SW480 (cell line): ENCODE results near the gene SRRM2.
"Not testable (repeated sequence)": the region's sequence is repeated elsewhere in the genome, so short reads cannot be mapped to it uniquely, and the experiment has no call there.

ENCODE experiments used
- DNase-seq: peaks from one replicate; pipeline ENCODE4 v3.0.0-alpha.2; 2016; ENCODE audit warnings: low spot score

SRRM2 gene

DNA sequence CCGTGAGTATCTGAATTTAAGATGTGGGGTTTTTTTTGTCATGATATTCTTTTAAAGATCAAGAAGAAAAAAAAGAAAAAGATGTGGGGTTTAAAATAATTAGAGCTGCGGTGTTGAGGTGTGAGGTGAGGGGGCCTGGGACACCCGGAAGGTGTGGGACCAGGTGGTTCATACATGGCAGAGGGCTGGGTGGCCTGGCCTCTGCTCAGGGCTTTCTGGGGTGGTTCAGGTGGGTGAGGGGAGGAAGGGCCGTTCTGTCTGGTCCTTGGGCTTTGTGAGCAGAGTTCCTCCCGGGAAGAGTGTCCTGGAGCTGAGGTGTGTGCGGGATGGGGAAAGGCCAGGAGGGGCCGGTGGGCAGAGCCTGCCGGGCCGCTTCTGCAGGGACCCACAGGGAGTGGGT, 37.4 kb upstream of the SRRM2 start:
- DNase-seq, result no peak

GRCh38 chr16:2715519-2715918, 36.9 kb upstream of the SRRM2 start:
- DNase-seq, result no peak

DNA sequence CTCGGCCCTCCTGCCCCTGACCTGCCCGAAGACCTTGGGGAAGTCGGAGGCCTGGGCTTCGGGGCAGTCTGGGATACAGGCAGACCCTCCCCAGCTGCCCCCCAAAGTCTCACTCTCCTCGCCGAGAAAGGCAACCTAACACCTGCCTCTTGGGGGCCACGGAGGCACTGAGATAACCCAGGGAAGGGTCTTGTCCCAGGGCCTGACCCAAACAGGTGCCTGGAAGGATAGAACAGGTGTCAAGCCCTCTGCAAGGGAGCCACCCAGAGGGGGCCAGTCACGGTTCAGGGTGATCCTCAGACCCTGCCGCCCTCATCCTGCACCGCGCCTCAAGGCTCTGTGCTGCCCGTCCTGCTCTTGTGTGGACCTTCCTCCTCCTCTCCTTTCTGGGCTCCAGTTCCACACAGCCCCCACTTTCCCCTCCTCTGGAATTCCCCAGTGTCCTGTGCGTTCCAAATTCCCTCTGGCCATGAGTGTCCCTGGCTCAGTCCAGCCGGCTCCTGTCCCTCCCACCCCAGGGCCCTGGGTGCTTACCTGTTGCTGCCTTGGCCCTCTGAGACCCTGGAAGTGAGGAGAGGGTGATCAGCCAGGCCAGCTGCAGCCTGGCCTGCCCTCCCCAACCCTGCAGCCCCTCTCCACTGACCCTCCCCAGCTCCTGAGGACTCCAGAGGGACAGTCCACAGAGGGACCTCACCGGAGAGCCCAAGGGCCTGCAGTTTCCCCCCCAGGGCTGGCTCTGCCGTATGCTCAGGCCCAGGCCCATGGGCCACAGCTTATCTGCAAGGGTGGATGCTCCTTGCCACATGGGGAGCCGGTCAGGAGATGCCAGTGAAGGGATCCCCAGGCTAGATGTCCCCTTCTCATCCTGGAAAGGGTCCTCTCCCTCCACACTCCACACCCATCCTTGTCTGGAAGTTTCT, 36.2 kb upstream of the SRRM2 start:
- no peak for DNase-seq

DNA sequence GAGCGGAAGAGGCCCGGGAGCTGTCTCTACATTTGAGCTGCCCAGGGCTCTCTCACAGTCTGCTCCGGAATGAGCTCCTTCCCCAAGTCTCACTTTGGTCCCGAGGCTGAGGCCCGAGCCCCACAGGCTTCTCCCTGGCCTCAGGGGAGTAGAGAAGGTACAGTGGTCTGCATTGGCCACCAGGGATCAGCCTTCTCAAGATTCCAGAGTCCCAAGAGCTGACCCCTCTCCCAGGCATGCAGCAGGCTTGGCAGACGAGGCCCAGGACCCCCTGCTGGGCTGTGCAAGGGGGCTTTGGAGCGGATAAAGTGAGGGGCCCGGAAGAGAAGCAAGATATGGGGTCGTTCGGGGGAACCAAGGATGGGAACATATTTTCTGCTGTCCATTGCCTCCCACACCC, 35.5 kb upstream of the SRRM2 start:
- DNase-seq, result no peak

DNA sequence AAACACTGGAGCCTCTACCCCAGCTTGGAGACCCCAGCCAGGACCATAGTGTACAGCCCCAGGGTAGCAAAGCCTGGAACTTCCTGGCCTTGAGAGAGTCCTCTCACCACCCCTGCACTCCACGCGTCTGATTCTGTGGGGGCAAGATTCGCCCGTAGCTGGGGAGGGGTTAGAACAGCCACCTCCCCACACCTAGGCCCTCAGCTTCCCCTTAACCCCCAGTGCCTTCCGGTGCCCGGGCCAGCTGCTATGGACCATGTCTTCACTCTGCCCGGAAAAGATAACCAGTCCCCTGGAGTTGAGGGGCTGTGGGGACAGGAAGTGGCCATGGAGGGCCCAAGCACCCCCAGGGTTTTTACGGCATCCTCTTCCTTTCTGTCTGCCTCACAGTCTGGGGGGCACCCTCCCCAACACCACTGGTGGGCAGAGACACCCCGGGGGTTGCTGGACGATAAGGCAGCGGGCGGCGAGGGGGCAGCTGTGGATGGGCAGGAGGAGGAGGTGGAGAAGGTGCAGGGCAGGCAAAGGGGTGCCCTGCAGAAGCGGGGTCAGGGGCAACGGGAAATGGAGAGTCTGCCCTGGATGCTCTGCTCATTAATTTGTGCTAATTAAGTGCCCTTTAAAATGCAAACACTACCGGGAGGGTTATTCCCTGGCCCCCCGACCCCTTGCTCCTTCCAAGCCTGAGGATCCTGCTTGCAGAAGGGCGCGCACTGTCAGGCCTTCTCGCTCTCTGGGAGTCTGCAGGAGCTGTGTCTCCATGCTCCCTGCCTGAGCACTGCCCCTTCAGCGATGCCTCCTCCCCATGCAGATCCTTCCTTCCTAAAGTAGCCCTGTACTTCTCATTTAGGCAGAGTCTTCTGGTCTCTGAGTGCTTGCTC, 34.8 kb upstream of the SRRM2 start:
- DNase-seq, result no peak

DNA sequence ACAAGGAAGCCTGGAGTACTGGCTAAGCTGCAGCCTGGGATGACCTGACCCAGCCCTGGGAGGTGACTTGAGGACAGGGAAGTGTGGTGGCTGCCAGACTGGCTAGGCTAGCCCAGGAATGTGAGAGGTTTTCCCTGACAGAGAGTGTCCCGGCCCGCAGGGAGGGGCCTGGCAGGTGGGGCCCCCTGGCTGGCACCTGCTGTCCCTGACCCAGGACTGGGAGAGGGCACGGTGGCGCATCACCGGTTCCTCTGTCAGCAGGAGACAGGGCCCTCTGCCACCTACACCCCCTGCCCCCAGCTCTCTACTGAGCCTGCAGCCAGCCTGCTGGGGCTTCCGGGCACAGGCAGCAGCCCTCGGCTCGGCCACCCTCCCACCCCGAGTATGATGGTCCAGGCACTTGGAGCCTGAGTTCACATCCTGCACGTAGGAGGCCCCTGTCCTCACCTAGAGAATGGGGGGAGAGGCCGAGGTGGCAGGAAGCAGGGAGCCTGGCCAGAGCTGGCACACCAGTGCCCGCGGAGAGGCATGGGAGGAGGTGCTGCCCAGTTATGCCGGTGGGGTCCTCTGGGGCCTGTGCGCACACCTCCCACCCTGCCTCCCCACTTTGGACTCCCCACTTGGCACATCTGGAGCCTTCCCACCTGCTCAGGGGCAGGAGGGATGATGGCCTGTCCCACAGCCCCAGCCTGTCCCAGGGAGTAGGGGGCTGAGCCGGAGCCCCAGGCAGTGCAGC, 32.9 kb upstream of the SRRM2 start:
- no peak for DNase-seq

GRCh38 chr16:2720064-2720457, 32.4 kb upstream of the SRRM2 start, which contains the start of gene PRSS27:
Gene PRSS27, minus strand, starts transcription at chr16:2720224. Its CDS starts 64 bp downstream, at chr16:2720160.
- no peak for DNase-seq

GRCh38 chr16:2720719-2721633, 31.5 kb upstream of the SRRM2 start:
- DNase-seq, result peak; percentile 89

DNA sequence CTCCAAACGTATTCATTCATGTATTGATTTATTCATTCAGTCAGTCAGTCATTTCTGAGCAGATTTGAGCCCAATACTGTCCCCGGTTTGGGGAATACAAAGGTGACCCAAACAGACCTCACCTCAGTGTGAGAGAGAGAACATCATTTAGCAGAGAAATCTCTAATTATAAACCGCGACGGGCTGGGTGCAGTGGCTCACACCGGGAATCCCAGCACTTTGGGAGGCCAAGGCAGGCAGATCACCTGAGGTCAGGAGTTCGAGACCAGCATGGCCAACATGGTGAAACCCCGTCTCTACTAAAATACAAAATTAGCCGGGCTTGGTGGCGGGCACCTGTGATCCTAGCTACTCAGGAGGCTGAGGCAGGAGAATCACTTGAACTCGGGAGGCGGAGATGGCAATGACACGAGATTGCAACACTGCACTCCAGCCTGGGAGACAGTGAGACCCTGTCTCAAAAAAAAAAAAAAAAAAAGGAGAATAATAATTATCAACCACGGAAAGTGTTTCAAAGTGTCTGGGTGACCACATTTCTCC, 30.7 kb upstream of the SRRM2 start:
- DNase-seq, result not testable (repeated sequence)

- DNase-seq, result no peak
These were observed 28.3 kb upstream of the SRRM2 start for GRCh38 chr16:2724088-2724676.

DNA sequence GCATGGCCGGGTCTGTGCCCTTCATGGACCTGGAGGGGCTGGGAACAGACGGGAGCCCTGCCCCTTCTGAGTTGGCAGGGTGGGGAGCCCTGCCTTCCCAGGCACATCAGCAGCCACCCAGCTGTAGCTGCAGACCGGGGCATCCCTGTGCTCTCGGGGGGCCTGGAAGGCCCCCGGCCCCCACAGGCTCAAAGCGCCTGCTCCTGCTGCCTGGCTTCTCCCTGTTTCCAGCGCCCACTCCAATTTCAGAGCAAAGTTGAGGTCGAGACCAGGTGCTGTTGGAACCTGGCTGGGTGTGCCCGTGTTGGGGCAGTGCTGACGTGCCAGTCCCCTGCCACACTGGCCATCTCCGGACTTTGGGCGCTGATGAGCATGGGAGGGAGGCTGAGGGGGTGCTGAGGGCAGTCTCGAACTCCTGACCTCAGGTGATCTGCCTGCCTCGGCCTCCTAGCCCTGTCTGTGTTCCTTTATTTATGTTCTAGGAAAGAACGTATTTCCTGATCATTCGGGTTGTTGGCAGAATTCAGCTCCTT, 27.6 kb upstream of the SRRM2 start:
- DNase-seq, result no peak

- DNase-seq, result no peak
These were observed 25.5 kb upstream of the SRRM2 start for GRCh38 chr16:2726923-2727322.

GRCh38 chr16:2728034-2728433, 24.4 kb upstream of the SRRM2 start:
- no peak for DNase-seq

DNA sequence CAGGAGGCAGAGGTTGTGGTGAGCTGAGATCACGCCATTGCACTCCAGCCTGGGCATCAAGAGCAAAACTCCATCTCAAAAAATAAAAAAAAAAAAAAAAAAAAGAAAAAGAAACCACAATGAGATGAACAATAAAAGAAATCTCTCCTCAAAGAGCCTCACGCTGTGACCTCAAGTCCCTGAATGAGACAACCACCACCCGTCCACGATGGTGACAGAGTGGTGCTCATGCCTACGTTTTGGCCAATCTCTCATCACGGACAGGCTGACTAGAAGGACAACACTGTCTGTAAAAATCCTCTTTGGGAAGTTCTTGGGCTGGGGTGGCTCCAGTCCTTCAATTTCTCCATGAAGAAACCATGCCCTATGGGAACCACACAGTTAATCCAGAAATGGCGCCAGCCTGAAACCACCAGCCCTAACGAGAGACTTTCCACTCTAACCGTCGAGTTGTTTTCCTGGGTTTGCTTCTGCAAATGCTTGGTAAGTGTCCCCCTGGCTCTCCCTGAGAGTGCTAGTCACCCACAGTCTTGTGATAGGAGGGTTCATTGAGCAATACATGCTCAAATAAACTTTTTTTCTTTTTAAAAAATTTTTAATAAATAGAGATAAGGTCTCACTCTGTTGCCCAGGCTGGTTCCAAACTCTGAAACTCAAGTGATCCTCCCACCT, 17.5 kb upstream of the SRRM2 start:
- no peak for DNase-seq

DNA sequence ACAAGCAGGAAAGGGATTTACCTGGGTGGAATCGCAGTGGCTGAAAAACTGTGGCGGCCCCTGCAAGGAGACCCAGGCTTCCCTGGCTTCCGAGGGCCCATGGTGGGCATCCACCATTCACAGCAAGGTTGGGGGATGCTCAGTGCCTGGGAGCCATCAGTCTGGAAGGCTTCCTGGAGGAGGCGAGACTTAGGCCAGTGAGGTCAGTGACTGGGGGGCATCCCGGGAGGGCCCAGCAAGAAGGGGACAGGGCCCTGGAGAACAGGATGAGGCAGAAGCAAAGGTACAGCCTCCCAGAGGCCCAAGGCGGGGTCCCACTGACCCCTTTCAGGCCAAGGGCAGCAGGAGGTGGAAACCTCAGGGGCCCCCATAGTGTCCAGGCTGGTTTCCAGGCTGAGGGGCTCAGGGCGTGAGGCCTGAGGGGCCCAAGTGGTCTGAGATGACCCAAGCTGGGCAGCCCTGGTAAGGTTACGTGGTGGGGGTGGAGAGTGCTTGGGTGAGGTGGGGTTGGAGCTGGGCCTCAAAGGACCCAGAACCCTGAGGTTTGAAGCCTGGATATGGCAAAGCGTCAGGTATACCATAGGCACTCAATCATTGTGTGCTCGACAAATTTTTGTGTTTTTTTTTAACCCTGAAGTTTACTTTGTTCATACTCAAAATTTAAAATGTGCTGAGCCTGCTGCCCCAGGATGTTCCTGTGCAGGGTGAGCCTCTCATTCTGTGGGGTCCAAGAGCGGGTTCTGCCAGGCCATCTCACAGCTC, 15.8 kb upstream of the SRRM2 start:
- no peak for DNase-seq

GRCh38 chr16:2737238-2737605, 15.2 kb upstream of the SRRM2 start:
- DNase-seq, result no peak

- no peak for DNase-seq
These were observed 14.5 kb upstream of the SRRM2 start for GRCh38 chr16:2737895-2738418.

DNA sequence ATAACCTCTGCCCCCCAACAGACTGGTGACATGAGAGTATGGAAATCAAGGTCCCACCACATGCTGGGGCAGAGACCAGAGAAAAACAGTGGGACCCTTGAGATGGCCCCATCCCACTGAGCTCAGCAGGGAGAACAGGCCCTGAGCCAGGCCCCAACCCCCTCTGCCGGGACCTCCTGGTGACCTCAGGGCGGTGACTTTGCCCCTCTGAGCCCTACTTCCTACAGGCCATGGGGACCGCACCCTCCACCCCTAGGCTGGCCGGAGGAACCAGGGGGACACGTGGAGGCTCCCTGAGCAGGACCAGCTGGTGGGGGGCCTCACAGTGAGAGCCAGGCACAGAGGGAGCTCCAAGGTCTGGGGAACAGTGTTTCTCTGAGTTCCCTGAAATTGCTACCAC, 13.8 kb upstream of the SRRM2 start:
- no peak for DNase-seq
